ENCODE measurements around the gene PRR22.

DNA sequence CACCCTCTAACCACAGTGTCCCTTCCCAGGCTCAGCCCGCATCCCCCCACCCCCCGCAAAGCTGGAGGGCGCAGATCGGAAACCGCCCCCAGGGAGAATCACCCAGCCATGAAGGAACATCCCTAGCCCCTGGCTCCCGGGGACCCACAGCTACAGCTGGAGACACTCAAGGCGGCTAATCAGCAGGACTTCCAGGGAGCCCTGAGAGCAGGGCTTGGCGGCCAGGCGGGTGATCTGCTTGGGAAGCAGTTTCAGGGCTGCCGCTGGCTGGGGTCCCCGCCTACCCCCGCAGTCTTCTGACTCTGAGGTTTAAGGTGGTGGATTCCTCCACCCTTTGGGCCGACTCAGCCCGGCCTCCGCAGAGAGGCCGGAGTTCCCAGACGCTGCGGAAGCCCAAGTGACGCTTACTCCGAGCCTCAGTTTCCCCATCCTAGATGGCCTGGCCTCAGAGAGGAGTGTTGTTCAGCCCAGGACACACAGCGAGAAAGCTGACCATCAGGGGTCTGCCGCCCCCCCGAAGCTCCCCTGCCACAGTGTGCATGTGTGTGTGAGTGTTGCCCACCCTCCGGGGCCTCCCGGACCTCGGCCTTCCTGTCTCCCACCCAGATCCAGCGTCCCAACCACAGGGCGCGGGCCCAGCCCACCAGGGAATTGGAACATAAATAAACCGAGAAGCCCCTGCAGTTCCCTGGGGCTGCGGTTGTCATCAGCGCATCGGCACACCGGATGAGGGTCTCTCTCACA lies 45.2 kb upstream of the PRR22 start:
- TF ChIP-seq, protein P1, sequence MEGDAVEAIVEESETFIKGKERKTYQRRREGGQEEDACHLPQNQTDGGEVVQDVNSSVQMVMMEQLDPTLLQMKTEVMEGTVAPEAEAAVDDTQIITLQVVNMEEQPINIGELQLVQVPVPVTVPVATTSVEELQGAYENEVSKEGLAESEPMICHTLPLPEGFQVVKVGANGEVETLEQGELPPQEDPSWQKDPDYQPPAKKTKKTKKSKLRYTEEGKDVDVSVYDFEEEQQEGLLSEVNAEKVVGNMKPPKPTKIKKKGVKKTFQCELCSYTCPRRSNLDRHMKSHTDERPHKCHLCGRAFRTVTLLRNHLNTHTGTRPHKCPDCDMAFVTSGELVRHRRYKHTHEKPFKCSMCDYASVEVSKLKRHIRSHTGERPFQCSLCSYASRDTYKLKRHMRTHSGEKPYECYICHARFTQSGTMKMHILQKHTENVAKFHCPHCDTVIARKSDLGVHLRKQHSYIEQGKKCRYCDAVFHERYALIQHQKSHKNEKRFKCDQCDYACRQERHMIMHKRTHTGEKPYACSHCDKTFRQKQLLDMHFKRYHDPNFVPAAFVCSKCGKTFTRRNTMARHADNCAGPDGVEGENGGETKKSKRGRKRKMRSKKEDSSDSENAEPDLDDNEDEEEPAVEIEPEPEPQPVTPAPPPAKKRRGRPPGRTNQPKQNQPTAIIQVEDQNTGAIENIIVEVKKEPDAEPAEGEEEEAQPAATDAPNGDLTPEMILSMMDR (IDR thresholded peaks at IDR 0.05; ENCODE audit: low read length): no peak
- TF ChIP-seq EZH2 (optimal IDR thresholded peaks at IDR 0.05; ENCODE audit: low read depth, low read length): no peak
